ENCODE measurements around the gene FUOM.

Gene FUOM

DNA sequence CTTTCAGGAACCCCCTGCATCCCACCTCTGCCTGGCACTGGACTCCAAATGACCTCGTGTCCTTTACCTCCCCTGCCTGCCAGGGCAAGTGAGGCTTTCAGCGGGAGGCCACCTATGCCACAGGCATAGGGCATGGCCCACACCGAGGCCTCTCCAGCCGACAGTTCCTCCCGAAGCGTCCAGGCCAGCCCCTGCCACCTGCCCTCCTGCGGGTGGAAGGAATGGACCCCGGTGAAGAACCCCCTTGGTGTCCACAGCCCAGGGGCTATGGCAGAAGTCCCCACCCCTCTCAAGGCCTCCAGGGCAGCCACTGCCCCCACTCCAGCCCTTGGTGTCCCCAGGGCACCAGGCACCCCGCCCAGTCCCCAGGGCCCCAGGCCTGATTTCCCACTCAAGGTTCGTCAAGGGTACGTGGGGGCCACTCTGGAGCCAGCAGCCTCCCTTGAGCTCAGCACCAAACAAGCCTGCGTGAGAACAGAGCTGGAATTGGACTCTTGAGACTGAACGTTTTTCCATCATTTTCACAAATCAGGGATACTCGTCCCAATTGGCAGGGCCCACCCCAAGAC, 3.1 kb downstream of the FUOM start:
- TF ChIP-seq, protein P1, sequence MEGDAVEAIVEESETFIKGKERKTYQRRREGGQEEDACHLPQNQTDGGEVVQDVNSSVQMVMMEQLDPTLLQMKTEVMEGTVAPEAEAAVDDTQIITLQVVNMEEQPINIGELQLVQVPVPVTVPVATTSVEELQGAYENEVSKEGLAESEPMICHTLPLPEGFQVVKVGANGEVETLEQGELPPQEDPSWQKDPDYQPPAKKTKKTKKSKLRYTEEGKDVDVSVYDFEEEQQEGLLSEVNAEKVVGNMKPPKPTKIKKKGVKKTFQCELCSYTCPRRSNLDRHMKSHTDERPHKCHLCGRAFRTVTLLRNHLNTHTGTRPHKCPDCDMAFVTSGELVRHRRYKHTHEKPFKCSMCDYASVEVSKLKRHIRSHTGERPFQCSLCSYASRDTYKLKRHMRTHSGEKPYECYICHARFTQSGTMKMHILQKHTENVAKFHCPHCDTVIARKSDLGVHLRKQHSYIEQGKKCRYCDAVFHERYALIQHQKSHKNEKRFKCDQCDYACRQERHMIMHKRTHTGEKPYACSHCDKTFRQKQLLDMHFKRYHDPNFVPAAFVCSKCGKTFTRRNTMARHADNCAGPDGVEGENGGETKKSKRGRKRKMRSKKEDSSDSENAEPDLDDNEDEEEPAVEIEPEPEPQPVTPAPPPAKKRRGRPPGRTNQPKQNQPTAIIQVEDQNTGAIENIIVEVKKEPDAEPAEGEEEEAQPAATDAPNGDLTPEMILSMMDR (IDR thresholded peaks at IDR 0.05; ENCODE audit: low read length, missing control alignments), result no peak
- H3K4me3 ChIP-seq (replicated peaks; ENCODE audit: low read depth, low read length), result no peak overlapping the region
- DNase-seq (ENCODE audit: low read depth), result no peak

DNA sequence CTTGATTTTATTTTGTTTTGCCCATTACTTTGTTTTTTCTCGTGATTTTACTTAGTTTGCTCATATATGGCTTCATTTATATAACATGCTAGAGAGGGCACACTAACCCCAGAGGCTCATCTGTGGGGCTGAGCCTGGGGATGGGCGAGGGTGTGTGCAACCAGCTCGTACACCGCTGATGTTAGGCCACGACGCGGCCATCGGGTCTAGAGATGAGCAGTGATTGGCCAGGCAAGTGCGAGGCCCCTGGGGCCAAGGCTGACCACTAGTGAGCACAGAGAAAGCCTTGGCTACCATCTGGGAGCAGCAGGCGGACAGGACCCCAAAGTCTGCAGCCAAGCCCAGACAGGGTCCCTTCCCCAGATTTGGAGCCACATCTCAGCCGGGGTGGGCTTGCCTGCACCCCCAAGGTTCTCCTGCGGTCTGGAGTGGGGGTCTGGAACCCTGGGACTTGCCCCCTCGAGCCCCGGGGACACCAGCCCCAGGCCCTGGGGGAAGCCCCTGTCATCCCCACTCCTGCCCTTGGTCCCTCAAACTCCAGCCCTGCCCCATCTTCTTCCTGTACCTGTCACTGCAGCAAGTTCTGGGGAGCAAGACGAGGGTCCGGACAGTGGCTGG, 3.7 kb downstream of the FUOM start:
- no peak overlapping the region for H3K4me3 ChIP-seq (replicated peaks; ENCODE audit: low read depth, low read length)
- TF ChIP-seq, protein P1 (IDR thresholded peaks at IDR 0.05; ENCODE audit: low read length, missing control alignments), result no peak
- no peak for DNase-seq (ENCODE audit: low read depth)

DNA sequence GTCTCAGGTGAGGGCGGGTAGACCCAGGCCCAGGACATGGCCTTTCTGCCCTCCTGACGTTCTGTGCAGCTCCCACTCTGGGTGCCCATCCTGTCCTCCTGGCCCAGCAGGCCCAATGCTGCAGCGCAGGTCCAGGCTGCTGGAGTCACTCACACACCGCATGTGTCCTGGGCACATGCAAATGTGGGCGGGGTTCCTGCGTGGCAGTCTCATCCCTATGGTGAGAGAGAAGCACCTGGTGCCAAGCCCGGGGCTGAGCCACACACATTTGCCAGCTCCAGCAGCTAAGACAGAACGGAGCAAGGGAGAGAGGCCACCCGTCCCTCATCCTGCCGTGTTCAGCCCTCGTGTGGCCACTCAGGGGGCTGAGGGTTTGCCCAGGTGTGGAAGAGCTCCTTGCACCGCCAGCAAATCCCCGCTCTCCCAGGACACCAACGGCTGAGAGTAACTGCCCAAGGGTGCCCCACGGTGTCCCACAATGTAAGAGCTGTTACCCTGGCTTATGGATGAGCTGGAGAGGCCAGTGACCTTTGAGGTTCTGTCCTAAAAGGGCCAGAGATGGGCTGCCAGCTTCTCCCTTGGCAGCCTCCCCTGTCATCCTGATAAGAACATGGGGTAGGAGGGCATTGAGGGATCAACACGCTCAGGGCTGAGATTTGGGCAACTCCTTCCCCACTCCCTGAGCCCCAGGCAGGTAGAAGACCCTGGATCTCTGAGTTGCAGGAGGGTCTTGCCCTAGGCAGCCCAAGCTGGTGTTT, 4.4 kb downstream of the FUOM start:
- TF ChIP-seq, protein P1 (IDR thresholded peaks at IDR 0.05; ENCODE audit: low read length, missing control alignments), result no peak
- no peak for DNase-seq (ENCODE audit: low read depth)
- H3K4me3 ChIP-seq (replicated peaks; ENCODE audit: low read depth, low read length), result no peak overlapping the region

DNA sequence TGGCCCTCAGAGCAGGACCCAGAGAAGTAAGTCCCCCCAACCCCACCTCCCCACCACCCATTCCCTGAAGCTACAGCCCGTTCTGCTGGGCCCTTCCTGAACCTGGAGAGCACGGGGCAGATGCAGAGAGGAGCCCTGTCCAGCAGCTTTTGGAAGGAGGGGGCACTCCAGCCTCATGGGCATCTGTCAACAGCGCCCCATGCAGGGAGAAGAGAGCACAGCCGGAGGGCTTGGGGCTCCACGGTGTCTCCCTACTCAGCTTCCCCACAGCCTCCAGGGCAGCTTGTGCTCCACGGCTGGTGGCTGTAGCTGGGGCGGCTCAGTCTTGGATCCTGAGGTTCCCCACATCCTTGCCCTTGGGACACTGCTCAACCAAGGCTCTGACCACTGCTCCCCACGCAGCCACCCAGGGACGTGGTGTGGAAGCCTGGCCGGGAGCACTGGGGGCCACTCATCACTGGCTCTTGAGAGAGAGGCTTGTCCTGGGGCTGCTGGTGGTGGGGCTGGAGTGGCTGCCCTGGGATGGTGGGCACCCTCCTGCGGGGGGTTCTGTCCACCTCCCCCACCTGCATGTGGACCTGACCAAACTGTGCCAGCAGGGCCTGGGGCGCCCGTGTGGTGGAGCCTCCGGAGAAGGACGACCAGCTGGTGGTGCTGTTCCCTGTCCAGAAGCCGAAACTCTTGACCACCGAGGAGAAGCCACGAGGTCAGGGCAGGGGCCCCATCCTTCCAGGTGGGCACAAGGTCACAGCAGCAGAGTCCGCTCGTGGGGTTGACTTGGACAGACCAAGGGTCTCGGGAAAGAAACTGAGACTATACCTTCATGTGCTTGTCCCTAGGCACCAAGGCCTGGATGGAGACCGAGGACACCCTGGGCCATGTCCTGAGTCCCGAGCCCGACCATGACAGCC, 6.2 kb downstream of the FUOM start:
- TF ChIP-seq, protein P1 (IDR thresholded peaks at IDR 0.05; ENCODE audit: low read length, missing control alignments), result no peak
- no peak overlapping the region for H3K4me3 ChIP-seq (replicated peaks; ENCODE audit: low read depth, low read length)
- no peak for DNase-seq (ENCODE audit: low read depth)

DNA sequence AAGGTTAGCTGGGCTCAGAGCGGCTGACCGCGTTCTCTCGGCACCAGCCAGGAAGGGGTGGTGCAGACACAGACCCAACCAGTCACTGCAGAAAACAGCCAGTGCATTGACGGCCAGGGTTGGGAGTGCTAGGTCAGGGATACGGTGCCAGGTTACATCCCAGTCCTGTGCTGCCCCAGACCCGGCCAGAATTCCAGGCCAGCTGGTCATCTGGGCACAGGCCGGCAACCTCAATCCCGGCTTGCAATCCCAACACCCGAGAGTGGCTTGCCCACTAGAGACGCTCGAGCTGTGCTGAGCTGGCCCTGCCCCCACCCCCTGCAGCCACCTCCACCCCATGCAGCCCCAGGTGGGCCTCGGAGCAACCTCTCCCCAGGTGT, 6.9 kb downstream of the FUOM start:
- no peak for DNase-seq (ENCODE audit: low read depth)
- H3K4me3 ChIP-seq (replicated peaks; ENCODE audit: low read depth, low read length), result no peak overlapping the region
- TF ChIP-seq, protein P1 (IDR thresholded peaks at IDR 0.05; ENCODE audit: low read length, missing control alignments), result no peak

DNA sequence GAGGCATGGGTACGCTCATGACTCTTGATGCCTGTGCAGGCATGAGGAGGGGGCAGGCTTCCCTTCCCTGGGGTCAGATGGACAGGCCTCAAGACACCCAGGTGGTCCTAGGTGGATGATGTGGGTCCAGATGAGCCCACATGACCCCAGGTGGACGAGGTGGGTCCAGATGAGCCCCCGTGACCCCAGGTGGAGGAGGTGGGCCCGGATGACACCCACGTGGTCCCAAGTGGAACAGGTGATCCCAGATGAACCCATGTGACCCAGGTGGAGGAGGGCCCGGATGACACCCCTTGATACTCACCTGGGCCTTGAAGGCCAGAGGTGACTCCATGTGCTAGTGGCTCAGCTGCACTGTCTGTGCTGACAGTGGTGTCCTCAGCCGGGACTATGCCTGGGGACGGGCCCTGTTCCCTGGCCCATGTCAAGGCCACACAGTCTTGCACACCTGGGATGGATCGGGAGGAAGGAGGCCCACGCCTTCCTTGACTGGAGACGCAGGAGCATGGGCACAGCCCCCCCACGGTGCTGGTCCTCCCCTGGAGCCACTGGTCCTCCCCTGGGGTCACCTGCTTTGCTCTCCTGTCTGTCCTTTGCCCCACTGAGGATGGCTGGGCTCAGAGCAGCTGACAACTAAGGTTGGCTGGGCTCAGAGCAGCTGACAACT, 7.4 kb downstream of the FUOM start:
- no peak overlapping the region for H3K4me3 ChIP-seq (replicated peaks; ENCODE audit: low read depth, low read length)
- TF ChIP-seq, protein P1 (IDR thresholded peaks at IDR 0.05; ENCODE audit: low read length, missing control alignments), result no peak
- DNase-seq (ENCODE audit: low read depth), result no peak
